Measurements from ENCODE around the gene VAC14.

VAC14 gene

DNA sequence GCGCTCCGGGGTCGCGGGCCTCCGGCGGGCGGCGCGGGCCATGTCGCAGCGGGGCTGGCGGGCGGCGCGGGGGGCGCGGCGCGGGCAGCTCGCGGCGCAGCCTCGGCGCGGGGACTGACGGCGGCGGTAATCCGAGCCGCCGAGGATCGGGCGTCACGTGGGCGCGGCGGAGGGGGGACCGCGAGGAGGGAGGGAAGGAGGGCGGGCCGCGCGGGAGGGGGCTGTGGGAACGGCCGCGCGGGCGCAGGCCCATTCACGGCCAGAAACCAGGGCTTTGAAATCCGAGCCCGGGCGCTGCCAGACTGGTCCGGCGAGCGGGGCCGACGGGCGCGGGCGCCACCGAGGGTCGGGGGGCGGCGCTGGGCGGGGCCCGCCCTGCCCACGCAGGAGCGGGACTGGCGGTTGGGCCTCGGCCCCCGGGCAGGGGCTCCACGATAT lies 115.0 kb downstream of the VAC14 start, which contains the start of gene MTSS2:
Gene MTSS2, minus strand, starts transcription at position 116 of the 438 bp plus-strand sequence. CDS start 262 bp downstream, outside the sequence.
- Histone ChIP-seq H4K20me1 (ENCODE audit: insufficient read depth, low read length) (no peaks in the 10 kb centered on the region), H3K79me2 (ENCODE audit: insufficient read depth, low read length) (no peaks in the 10 kb centered on the region), H3K9me2 (ENCODE audit: low read depth, low read length) (no peaks in the 10 kb centered on the region), H3F3A (ENCODE audit: insufficient read depth, low read length) (no peaks in the 10 kb centered on the region), H3K4me1 (ENCODE audit: insufficient read depth, low read length, severe bottlenecking) (no peaks in the 10 kb centered on the region), H3K27me3 (ENCODE audit: insufficient read depth, low read length) (no peaks in the 10 kb centered on the region), H3K27ac (ENCODE audit: low read depth, low read length, poor library complexity, severe bottlenecking) (no peak within 1 kb of the TSS), H3K4me2 (ENCODE audit: low read length) (peak within 1 kb of the TSS; percentile 34; the same call in 1 of the 2 replicates), H3K9me3 (ENCODE audit: low read length) (no peaks in the 10 kb centered on the region), H2AFZ (ENCODE audit: low read length) (no peak within 1 kb of the TSS), H3K36me3 (ENCODE audit: insufficient read depth, low read length) (no peaks in the 10 kb centered on the region), H3K4me3 (ENCODE audit: low read depth, low read length, poor library complexity, severe bottlenecking) (peak within 1 kb of the TSS; percentile 35), H3K9ac (ENCODE audit: low read length) (no peak within 1 kb of the TSS)
- no peak for TF ChIP-seq EZH2 (IDR thresholded peaks at IDR 0.05; ENCODE audit: borderline replicate concordance, low read length)
- TF ChIP-seq, protein P1, sequence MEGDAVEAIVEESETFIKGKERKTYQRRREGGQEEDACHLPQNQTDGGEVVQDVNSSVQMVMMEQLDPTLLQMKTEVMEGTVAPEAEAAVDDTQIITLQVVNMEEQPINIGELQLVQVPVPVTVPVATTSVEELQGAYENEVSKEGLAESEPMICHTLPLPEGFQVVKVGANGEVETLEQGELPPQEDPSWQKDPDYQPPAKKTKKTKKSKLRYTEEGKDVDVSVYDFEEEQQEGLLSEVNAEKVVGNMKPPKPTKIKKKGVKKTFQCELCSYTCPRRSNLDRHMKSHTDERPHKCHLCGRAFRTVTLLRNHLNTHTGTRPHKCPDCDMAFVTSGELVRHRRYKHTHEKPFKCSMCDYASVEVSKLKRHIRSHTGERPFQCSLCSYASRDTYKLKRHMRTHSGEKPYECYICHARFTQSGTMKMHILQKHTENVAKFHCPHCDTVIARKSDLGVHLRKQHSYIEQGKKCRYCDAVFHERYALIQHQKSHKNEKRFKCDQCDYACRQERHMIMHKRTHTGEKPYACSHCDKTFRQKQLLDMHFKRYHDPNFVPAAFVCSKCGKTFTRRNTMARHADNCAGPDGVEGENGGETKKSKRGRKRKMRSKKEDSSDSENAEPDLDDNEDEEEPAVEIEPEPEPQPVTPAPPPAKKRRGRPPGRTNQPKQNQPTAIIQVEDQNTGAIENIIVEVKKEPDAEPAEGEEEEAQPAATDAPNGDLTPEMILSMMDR (IDR thresholded peaks at IDR 0.05; ENCODE audit: low read length): no peak

DNA sequence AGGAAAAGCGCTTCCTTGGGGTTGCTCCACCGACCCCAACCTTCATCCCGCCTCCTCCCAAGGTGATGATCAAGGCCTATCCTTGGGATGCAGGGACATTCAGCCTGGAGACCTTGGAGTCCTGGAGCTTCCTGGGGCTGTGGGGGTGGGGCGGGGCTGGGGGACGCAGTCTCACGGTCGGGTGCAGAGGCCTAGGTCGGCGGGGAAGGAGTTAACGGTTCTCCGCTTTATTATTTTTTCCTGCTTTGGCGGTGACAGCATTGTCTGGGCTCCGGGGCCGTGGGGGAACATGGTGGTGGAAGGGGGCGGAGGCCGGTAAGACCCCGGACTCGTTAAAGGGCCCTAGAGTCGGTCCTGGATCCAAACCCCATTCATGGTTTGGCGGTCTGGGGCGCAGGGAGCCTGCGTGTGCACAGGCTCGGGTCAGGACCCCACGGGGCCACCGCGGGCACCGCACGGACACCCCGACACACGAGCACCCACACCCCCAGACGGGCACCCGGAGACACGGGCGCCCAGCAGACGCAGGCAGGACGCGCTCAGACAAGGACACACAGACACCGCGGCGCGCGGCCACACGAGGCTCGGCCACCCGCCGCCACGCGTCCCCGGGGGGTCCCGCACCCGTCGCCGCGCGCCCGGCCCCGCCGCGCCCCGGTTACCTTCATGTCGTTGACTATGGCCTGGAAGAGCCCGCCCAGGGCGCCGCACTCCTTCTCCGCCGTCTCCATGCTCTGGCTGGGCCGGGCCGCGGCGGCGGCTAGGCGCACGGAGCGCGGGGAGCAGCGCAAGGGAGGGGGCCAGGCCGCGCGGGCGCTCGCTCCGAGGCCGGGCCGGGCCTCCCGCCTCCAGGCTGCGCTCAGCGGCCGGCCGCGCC lies 115.7 kb downstream of the VAC14 start:
- Histone ChIP-seq H3K9me3 (ENCODE audit: low read length) (no peaks in the 10 kb centered on the region), H3K27ac (ENCODE audit: low read depth, low read length, poor library complexity, severe bottlenecking) (no peak overlapping the region), H3K27me3 (ENCODE audit: insufficient read depth, low read length) (no peaks in the 10 kb centered on the region), H3K4me2 (ENCODE audit: low read length) (peak overlapping the region; percentile 34; the same call in 1 of the 2 replicates), H3K9me2 (ENCODE audit: low read depth, low read length) (no peaks in the 10 kb centered on the region), H4K20me1 (ENCODE audit: insufficient read depth, low read length) (no peaks in the 10 kb centered on the region), H3K79me2 (ENCODE audit: insufficient read depth, low read length) (no peaks in the 10 kb centered on the region), H3F3A (ENCODE audit: insufficient read depth, low read length) (no peaks in the 10 kb centered on the region), H2AFZ (ENCODE audit: low read length) (no peak overlapping the region), H3K4me1 (ENCODE audit: insufficient read depth, low read length, severe bottlenecking) (peaks cover 2% of the 10 kb centered on the region), H3K9ac (ENCODE audit: low read length) (no peak overlapping the region), H3K36me3 (ENCODE audit: insufficient read depth, low read length) (no peaks in the 10 kb centered on the region), H3K4me3 (ENCODE audit: low read depth, low read length, poor library complexity, severe bottlenecking) (peak overlapping the region; percentile 35)
- no peak for TF ChIP-seq EZH2 (IDR thresholded peaks at IDR 0.05; ENCODE audit: borderline replicate concordance, low read length)
- TF ChIP-seq, protein P1 (IDR thresholded peaks at IDR 0.05; ENCODE audit: low read length): no peak

DNA sequence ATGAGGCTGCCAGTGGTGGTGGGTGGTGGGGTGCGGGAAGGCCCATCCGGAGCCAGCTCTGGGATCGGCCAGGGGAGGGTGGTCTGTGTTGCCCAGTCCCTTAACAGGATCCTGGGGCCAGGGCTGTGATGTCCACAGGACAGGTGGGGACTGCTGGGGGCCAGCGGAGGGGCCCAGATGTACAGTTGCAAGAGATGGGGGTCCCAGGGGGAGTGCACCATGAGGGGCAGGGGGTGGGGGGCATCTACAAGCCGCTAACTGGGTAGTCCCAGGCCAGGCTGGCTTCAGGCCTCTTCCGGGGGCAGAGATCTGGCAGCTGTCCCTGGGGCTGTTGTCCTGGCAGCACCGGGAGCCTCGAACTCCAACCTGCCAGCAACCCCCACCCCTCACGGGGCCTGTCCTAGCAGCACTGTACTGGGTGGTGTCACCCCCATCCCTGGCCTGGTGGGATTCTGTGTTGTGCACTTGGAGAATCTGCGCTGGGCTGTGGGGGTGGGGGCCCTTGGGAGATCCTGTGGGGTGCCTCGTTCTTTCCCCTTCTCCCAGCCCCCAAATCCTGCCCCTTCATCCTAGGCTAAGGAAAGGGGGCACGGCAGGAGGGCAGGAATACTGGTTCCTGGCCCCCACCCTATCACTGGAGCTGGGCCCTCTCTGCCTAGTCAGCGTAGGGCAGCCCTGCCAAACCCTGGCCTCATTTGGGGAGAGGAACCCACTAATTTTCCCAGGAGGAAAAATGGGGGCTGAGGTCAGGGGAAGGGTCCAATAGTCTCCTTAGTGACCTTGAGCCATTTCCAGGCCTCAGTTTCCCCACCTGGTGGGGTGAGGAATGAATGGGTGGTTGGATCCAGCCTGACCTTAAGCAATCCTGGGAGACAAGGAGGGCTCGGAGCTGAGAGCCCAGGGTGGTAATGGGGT lies 116.6 kb downstream of the VAC14 start:
- H3K9ac ChIP-seq (ENCODE audit: low read length): no peak overlapping the region
- H3K79me2 ChIP-seq (ENCODE audit: insufficient read depth, low read length): no peaks in the 10 kb centered on the region
- H3K4me2 ChIP-seq (ENCODE audit: low read length): peak overlapping the region; percentile 28; the same call in 1 of the 2 replicates
- H3K27me3 ChIP-seq (ENCODE audit: insufficient read depth, low read length): no peaks in the 10 kb centered on the region
- TF ChIP-seq, protein P1 (IDR thresholded peaks at IDR 0.05; ENCODE audit: low read length): no peak
- no peak for TF ChIP-seq EZH2 (IDR thresholded peaks at IDR 0.05; ENCODE audit: borderline replicate concordance, low read length)
- H3K4me3 ChIP-seq (ENCODE audit: low read depth, low read length, poor library complexity, severe bottlenecking): no peak overlapping the region
- H3K36me3 ChIP-seq (ENCODE audit: insufficient read depth, low read length): no peaks in the 10 kb centered on the region
- H3K27ac ChIP-seq (ENCODE audit: low read depth, low read length, poor library complexity, severe bottlenecking): no peak overlapping the region
- H3K9me3 ChIP-seq (ENCODE audit: low read length): no peaks in the 10 kb centered on the region
- H3F3A ChIP-seq (ENCODE audit: insufficient read depth, low read length): no peaks in the 10 kb centered on the region
- H2AFZ ChIP-seq (ENCODE audit: low read length): no peak overlapping the region
- H3K4me1 ChIP-seq (ENCODE audit: insufficient read depth, low read length, severe bottlenecking): peaks cover 5% of the 10 kb centered on the region
- no peaks in the 10 kb centered on the region for H3K9me2 ChIP-seq (ENCODE audit: low read depth, low read length)
- H4K20me1 ChIP-seq (ENCODE audit: insufficient read depth, low read length): no peaks in the 10 kb centered on the region

All from OCI-LY1 (cell line).